OCI-LY7 (cell line): ENCODE data around the gene DNAAF1. TPM values are rescaled to one million over a fixed set of nuclear protein-coding genes. Genes with fewer than 3 reads are reported as not detected.

Experiments used
- BruUV-seq: library from RNA; stranded (reverse); fragments of 400-500 nt; replicated peaks from 2 replicates; lab custom pipeline; 2021; lab: Mats Ljungman, UMichigan
- CTCF ChIA-PET: fragments of 300-600 bp; sonication (Branson Sonifier 250); formaldehyde crosslinking; loops from one replicate; lab custom pipeline; 2022; ENCODE audit warnings: antibody characterized with exemption; ENCODE audit not compliant: unreplicated experiment; lab: Charles Lee
- POLR2A ChIA-PET: fragments of 300-600 bp; sonication (Branson Sonifier 250); formaldehyde crosslinking; loops from one replicate; lab custom pipeline; 2022; ENCODE audit warnings: antibody characterized with exemption; lab: Charles Lee
- DNase-seq: peaks from one replicate; pipeline ENCODE4 v3.0.0-alpha.2; 2015; ENCODE audit warnings: low spot score
- H2AFZ ChIP-seq: fragments of 200-600 bp; sonication (generic), shearing (Covaris generic); 2 replicates; pipeline ENCODE4 v1.6.1; 2014; ENCODE audit warnings: mild to moderate bottlenecking, antibody characterized with exemption, low read length, moderate library complexity
- H3K27ac ChIP-seq: fragments of 200-600 bp; sonication (generic); 2 replicates; pipeline ENCODE4 v1.5.1; 2014; ENCODE audit warnings: mixed run types, low read depth, mild to moderate bottlenecking, moderate library complexity, low read length, inconsistent platforms; ENCODE audit not compliant: poor library complexity, severe bottlenecking
- H3K36me3 ChIP-seq: fragments of 200-600 bp; sonication (generic); 2 replicates; pipeline ENCODE4 v1.6.1; 2014; ENCODE audit warnings: mild to moderate bottlenecking, antibody characterized with exemption, low read length, moderate library complexity, mixed read lengths; ENCODE audit not compliant: insufficient read depth
- H3K4me1 ChIP-seq: fragments of 200-600 bp; sonication (generic); 2 replicates; pipeline ENCODE4 v1.5.1; 2014; ENCODE audit warnings: mild to moderate bottlenecking, low read length; ENCODE audit not compliant: insufficient read depth, poor library complexity, severe bottlenecking
- H3K4me2 ChIP-seq: fragments of 200-600 bp; sonication (generic); 2 replicates; pipeline ENCODE4 v1.6.1; 2014; ENCODE audit warnings: mild to moderate bottlenecking, low read length
- H3K4me3 ChIP-seq: fragments of 200-600 bp; sonication (generic); 2 replicates; pipeline ENCODE4 v1.5.1; 2014; ENCODE audit warnings: mild to moderate bottlenecking, low read depth, low read length; ENCODE audit not compliant: poor library complexity, severe bottlenecking
- H3K79me2 ChIP-seq: fragments of 200-600 bp; sonication (generic); 2 replicates; pipeline ENCODE4 v1.6.1; 2016; ENCODE audit warnings: low read depth, mild to moderate bottlenecking, low read length, moderate library complexity, mixed read lengths; ENCODE audit not compliant: insufficient read depth
- H3K9me2 ChIP-seq: fragments of 200-600 bp; sonication (generic); 2 replicates; pipeline ENCODE4 v1.6.1; 2016; ENCODE audit warnings: mild to moderate bottlenecking, low read length, mixed read lengths; ENCODE audit not compliant: insufficient read depth
- H3K9me3 ChIP-seq: fragments of 200-600 bp; sonication (generic); 2 replicates; pipeline ENCODE4 v1.6.1; 2014; ENCODE audit warnings: mild to moderate bottlenecking, mixed run types, low read length, mixed read lengths
- H4K20me1 ChIP-seq: fragments of 200-600 bp; sonication (generic); 2 replicates; pipeline ENCODE4 v1.6.1; 2014; ENCODE audit warnings: mild to moderate bottlenecking, antibody characterized with exemption, low read length, moderate library complexity, mixed read lengths; ENCODE audit not compliant: insufficient read depth
- CTCF ChIP-seq: fragments of 200-600 bp; sonication (generic); conservative IDR thresholded peaks from 2 replicates; pipeline ENCODE4 v1.5.1; 2014; ENCODE audit warnings: mild to moderate bottlenecking, antibody characterized with exemption, low read length, moderate library complexity, mixed read lengths
- EZH2phosphoT487 ChIP-seq: fragments of 200-600 bp; sonication (generic); IDR thresholded peaks from 2 replicates; pipeline ENCODE4 v1.6.1; 2018; ENCODE audit warnings: low read depth, borderline replicate concordance, mild to moderate bottlenecking, mixed run types, antibody characterized with exemption, low read length, moderate library complexity, mixed read lengths
- intact Hi-C: fragments of 100-400 bp; cut with micrococcal nuclease; formaldehyde crosslinking; loops from one replicate; pipeline ENCODE4 v1.10.0; 2022; ENCODE audit not compliant: unreplicated experiment
- total RNA-seq, 2 experiments: library from RNA; depleted of rRNA in 1 of 2; stranded (reverse); fragments of >200 nt in 1 of 2; shearing (Covaris generic) in 1 of 2; gene quantifications; 2 replicates each; pipeline ENCODE4 v1.2.3, GENCODE V29; 2014 to 2022

DNAAF1 gene
- total RNA-seq, 2 experiments from 2014 or later: 0.34 TPM; not detected in 1

- intact Hi-C loops: no loop called here
- H3K36me3 ChIP-seq: no peaks in the 10 kb centered on the region
- H3K4me2 ChIP-seq: no peak overlapping the region
- no peaks in the 10 kb centered on the region for H3K9me3 ChIP-seq
- no peak for DNase-seq
- H3K9me2 ChIP-seq: no peaks in the 10 kb centered on the region
- BruUV-seq: no TSS peak
- ChIA-PET POLR2A (no interaction called here), CTCF (no interaction called here)
- no peak overlapping the region for H3K27ac ChIP-seq
- H2AFZ ChIP-seq: no peak overlapping the region
- H3K4me1 ChIP-seq: no peaks in the 10 kb centered on the region
- no peak for TF ChIP-seq EZH2phosphoT487
- no peak for TF ChIP-seq CTCF
- no peak overlapping the region for H3K4me3 ChIP-seq
- no peaks in the 10 kb centered on the region for H4K20me1 ChIP-seq
- H3K79me2 ChIP-seq: no peaks in the 10 kb centered on the region
These were observed 16.7 kb downstream of the DNAAF1 start for GRCh38 chr16:84161801-84162200.

- TF ChIP-seq CTCF (no peak), EZH2phosphoT487 (no peak)
- ChIA-PET POLR2A (no interaction called here), CTCF (no interaction called here)
- no peaks in the 10 kb centered on the region for H4K20me1 ChIP-seq
- BruUV-seq: no TSS peak
- H3K36me3 ChIP-seq: no peaks in the 10 kb centered on the region
- H3K9me3 ChIP-seq: no peaks in the 10 kb centered on the region
- H3K27ac ChIP-seq: no peak overlapping the region
- no peak overlapping the region for H2AFZ ChIP-seq
- intact Hi-C loops: no loop called here
- H3K79me2 ChIP-seq: no peaks in the 10 kb centered on the region
- no peak overlapping the region for H3K4me2 ChIP-seq
- no peak overlapping the region for H3K4me3 ChIP-seq
- H3K9me2 ChIP-seq: no peaks in the 10 kb centered on the region
- no peaks in the 10 kb centered on the region for H3K4me1 ChIP-seq
- no peak for DNase-seq
These were observed 20.6 kb downstream of the DNAAF1 start for GRCh38 chr16:84165746-84166145.

- intact Hi-C loops: no loop called here
- Histone ChIP-seq H3K79me2 (no peaks in the 10 kb centered on the region), H3K27ac (no peak overlapping the region), H4K20me1 (no peaks in the 10 kb centered on the region), H3K4me1 (no peaks in the 10 kb centered on the region), H3K4me2 (no peak overlapping the region), H3K9me2 (no peaks in the 10 kb centered on the region), H2AFZ (no peak overlapping the region), H3K36me3 (no peaks in the 10 kb centered on the region), H3K4me3 (no peak overlapping the region), H3K9me3 (no peaks in the 10 kb centered on the region)
- POLR2A ChIA-PET: interaction anchor here (0.5 to 1.3 kb wide), 3 partner anchors 16 to 380 kb away, joined by 3 to 9 read pairs (median 3); no protein-coding TSS in a partner anchor
- DNase-seq: no peak
- no TSS peak for BruUV-seq
- TF ChIP-seq EZH2phosphoT487: no peak
- no peak for TF ChIP-seq CTCF
- CTCF ChIA-PET: no interaction called here
These were observed 21.9 kb downstream of the DNAAF1 start for GRCh38 chr16:84166796-84167695.
